ENCODE results near the gene PAX5. TPM values are rescaled to one million over a fixed set of nuclear protein-coding genes. Genes with fewer than 3 reads are reported as not detected.

Gene PAX5
- total RNA-seq, 1 experiment from 2014 or later = 0.39 TPM

DNA sequence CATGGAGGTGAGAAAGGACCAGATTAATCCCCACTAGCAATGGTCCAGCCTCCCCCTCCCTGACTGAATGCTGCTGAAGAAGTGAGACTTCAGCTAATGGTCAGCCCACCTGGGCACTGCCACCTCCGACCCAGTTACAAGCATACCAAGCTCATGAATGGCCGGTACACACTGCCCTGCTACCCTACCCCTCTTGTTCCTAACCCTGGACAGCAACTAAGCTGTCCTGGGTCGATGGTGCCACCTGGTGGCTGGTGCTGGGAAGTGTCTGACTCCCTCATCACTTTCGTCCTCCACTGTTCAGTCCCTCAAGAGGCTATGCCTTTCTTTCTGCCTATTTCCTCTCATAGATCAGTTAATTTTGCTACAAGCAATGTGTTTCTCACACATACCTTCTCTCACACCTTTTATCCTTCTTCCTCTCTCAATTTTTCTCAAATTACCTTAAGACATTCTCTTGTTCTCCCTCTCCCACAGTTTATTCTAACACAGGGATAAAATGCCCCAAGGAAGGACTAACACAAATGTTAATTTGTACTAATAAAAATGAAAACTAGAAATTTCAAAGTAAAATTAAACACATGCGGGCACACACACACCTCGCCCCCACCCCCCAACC lies 42.4 kb downstream of the PAX5 start:
- H3K27ac Mint-ChIP-seq = no peak overlapping the region
- Histone ChIP-seq H4K20me1 (ENCODE audit: control insufficient read depth, insufficient read depth, insufficient read length) (no peaks in the 10 kb centered on the region), H3K9me3 (ENCODE audit: control insufficient read depth, low read depth, low read length) (no peaks in the 10 kb centered on the region), H3K23me2 (ENCODE audit: insufficient read length, low read depth, low read length, poor library complexity, severe bottlenecking) (peaks cover 4% of the 10 kb centered on the region), H3K79me1 (ENCODE audit: insufficient read depth, low read depth, low read length, poor library complexity, severe bottlenecking) (no peaks in the 10 kb centered on the region), H3K56ac (ENCODE audit: insufficient read length, low read depth, low read length) (no peak overlapping the region), H3K4ac (ENCODE audit: low read depth, low read length) (no peak overlapping the region), H2BK20ac (ENCODE audit: low read depth, low read length, poor library complexity, severe bottlenecking) (no peak overlapping the region), H3K27ac (ENCODE audit: insufficient read length, low read depth, low read length) (no peak overlapping the region), H4K8ac (replicated peaks; ENCODE audit: insufficient read length, low read depth, low read length) (no peak overlapping the region), H4K5ac (ENCODE audit: insufficient read length, low read depth, low read length) (no peak overlapping the region), H2BK12ac (ENCODE audit: insufficient read length, low read depth, low read length) (no peak overlapping the region), H2AFZ (ENCODE audit: low read length) (no peak overlapping the region), H2BK15ac (ENCODE audit: low read depth, low read length) (no peak overlapping the region), H3K18ac (ENCODE audit: insufficient read length, low read depth, low read length) (no peak overlapping the region), H3K23ac (ENCODE audit: insufficient read length, low read depth, low read length) (no peak overlapping the region), H3K79me2 (ENCODE audit: insufficient read depth, low read length) (no peaks in the 10 kb centered on the region), H4K91ac (ENCODE audit: insufficient read length, low read depth, low read length) (no peak overlapping the region), H3K4me2 (ENCODE audit: insufficient read depth, insufficient read length, low read length) (no peak overlapping the region), H2BK5ac (ENCODE audit: insufficient read length, low read length) (no peak overlapping the region), H3K14ac (ENCODE audit: insufficient read depth, low read length) (no peak overlapping the region), H3T11ph (ENCODE audit: low read length) (no peak overlapping the region), H3K4me1 (ENCODE audit: insufficient read depth, low read length) (no peaks in the 10 kb centered on the region; the same call in 1 of the 2 replicates), H2AK5ac (ENCODE audit: insufficient read length, low read length) (no peak overlapping the region), H3K27me3 (ENCODE audit: insufficient read depth, low read length) (peaks cover 31% of the 10 kb centered on the region), H2BK120ac (ENCODE audit: low read depth, low read length, poor library complexity, severe bottlenecking) (no peak overlapping the region), H3K9ac (ENCODE audit: extremely low read depth, insufficient read length, low read length) (no peak overlapping the region)
- no peak overlapping the region; a peak in 1 of 5 replicates for H3K4me3 Mint-ChIP-seq
- H3K36me3 Mint-ChIP-seq (ENCODE audit: insufficient read depth in 1 of 3, low read depth in 3 of 3) = no peaks in the 10 kb centered on the region; a peak in 1 of 7 replicates
- peaks cover 78% of the 10 kb centered on the region for H3K27me3 Mint-ChIP-seq (ENCODE audit: low read depth)
- WGBS (ENCODE audit: extremely low coverage, insufficient read length, low lambda C conversion rate) = no CpG with 5 or more reads among the region's 6 CpGs
- peaks cover 3 to 4% of the 10 kb centered on the region in 2 experiments; a peak in 2 of 5 replicates for H3K9me3 Mint-ChIP-seq
- peaks cover 30 to 34% of the 10 kb centered on the region in 2 experiments for H3K4me1 Mint-ChIP-seq
- TF ChIP-seq, protein P1, sequence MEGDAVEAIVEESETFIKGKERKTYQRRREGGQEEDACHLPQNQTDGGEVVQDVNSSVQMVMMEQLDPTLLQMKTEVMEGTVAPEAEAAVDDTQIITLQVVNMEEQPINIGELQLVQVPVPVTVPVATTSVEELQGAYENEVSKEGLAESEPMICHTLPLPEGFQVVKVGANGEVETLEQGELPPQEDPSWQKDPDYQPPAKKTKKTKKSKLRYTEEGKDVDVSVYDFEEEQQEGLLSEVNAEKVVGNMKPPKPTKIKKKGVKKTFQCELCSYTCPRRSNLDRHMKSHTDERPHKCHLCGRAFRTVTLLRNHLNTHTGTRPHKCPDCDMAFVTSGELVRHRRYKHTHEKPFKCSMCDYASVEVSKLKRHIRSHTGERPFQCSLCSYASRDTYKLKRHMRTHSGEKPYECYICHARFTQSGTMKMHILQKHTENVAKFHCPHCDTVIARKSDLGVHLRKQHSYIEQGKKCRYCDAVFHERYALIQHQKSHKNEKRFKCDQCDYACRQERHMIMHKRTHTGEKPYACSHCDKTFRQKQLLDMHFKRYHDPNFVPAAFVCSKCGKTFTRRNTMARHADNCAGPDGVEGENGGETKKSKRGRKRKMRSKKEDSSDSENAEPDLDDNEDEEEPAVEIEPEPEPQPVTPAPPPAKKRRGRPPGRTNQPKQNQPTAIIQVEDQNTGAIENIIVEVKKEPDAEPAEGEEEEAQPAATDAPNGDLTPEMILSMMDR (conservative IDR thresholded peaks at IDR 0.05) = peak; percentile 76
- DNase-seq = peak; percentile 74
